ENCODE measurements around the gene LIN28B. TPM values are rescaled to one million over a fixed set of nuclear protein-coding genes. Genes with fewer than 3 reads are reported as not detected.
"Not testable (repeated sequence)": the region's sequence is repeated elsewhere in the genome, so short reads cannot be mapped to it uniquely, and the experiment has no call there.

LIN28B gene
- total RNA-seq, 2 experiments from 2014 or later = not detected

GRCh38 chr6:105005451-105005850 is 48.5 kb downstream of the LIN28B start:
- no peak overlapping the region for H3K27ac Mint-ChIP-seq
- peaks cover 10% of the 10 kb centered on the region for H3K27me3 Mint-ChIP-seq
- DNase-seq (no peak), ATAC-seq (no peak)
- CTCF ChIA-PET = no interaction called here
- H3K4me1 Mint-ChIP-seq = no peaks in the 10 kb centered on the region
- no peaks in the 10 kb centered on the region for H3K36me3 Mint-ChIP-seq
- no peak overlapping the region for H3K4me3 Mint-ChIP-seq
- H3K9me3 Mint-ChIP-seq (ENCODE audit: low read depth) = no peaks in the 10 kb centered on the region

GRCh38 chr6:105013459-105013858 is 56.6 kb downstream of the LIN28B start:
- ATAC-seq; CTCF ChIA-PET; H3K27ac Mint-ChIP-seq; H3K9me3 Mint-ChIP-seq (ENCODE audit: low read depth); H3K4me1 Mint-ChIP-seq; DNase-seq; H3K4me3 Mint-ChIP-seq; H3K36me3 Mint-ChIP-seq: not testable (repeated sequence)
- peaks cover 13% of the 10 kb centered on the region for H3K27me3 Mint-ChIP-seq

GRCh38 chr6:105014448-105014847 is 57.5 kb downstream of the LIN28B start:
- H3K4me1 Mint-ChIP-seq = no peaks in the 10 kb centered on the region
- ATAC-seq (no peak), DNase-seq (no peak)
- no peak overlapping the region for H3K27ac Mint-ChIP-seq
- CTCF ChIA-PET = no interaction called here
- no peaks in the 10 kb centered on the region for H3K9me3 Mint-ChIP-seq (ENCODE audit: low read depth)
- H3K36me3 Mint-ChIP-seq = no peaks in the 10 kb centered on the region
- H3K4me3 Mint-ChIP-seq = no peak overlapping the region
- peaks cover 13% of the 10 kb centered on the region for H3K27me3 Mint-ChIP-seq

- ATAC-seq (no peak), DNase-seq (no peak)
- Mint-ChIP-seq H3K27me3 (peaks cover 15% of the 10 kb centered on the region), H3K36me3 (no peaks in the 10 kb centered on the region), H3K4me1 (no peaks in the 10 kb centered on the region), H3K9me3 (ENCODE audit: low read depth) (no peaks in the 10 kb centered on the region), H3K4me3 (no peak overlapping the region), H3K27ac (no peak overlapping the region)
- CTCF ChIA-PET = no interaction called here
Observed at GRCh38 chr6:105014954-105015353, 58.0 kb downstream of the LIN28B start.

- Mint-ChIP-seq H3K27ac (no peak overlapping the region), H3K4me3 (no peak overlapping the region), H3K36me3 (no peaks in the 10 kb centered on the region), H3K27me3 (peaks cover 15% of the 10 kb centered on the region), H3K9me3 (ENCODE audit: low read depth) (no peaks in the 10 kb centered on the region), H3K4me1 (no peaks in the 10 kb centered on the region)
- ATAC-seq (no peak), DNase-seq (no peak)
- CTCF ChIA-PET = no interaction called here
Observed at GRCh38 chr6:105015482-105015881, 58.6 kb downstream of the LIN28B start.

- CTCF ChIA-PET = interaction anchor here (1.4 kb wide), 1 partner anchor 8 kb away, joined by 4 read pairs; no protein-coding TSS in a partner anchor
- no peak overlapping the region for H3K27ac Mint-ChIP-seq
- H3K36me3 Mint-ChIP-seq = no peaks in the 10 kb centered on the region
Observed at GRCh38 chr6:105019285-105019684, 62.4 kb downstream of the LIN28B start.

GRCh38 chr6:105021399-105021798 is 64.5 kb downstream of the LIN28B start:
- H3K27me3 Mint-ChIP-seq = peaks cover 15% of the 10 kb centered on the region
- ATAC-seq = no peak
- CTCF ChIA-PET = no interaction called here
- no peak overlapping the region for H3K27ac Mint-ChIP-seq
- no peaks in the 10 kb centered on the region for H3K36me3 Mint-ChIP-seq
- no peaks in the 10 kb centered on the region for H3K9me3 Mint-ChIP-seq (ENCODE audit: low read depth)
- no peaks in the 10 kb centered on the region for H3K4me1 Mint-ChIP-seq
- H3K4me3 Mint-ChIP-seq = no peak overlapping the region
- DNase-seq = no peak

More at GRCh38 chr6:105019285-105019684, 62.4 kb downstream of the LIN28B start:
- ATAC-seq = no peak
- peaks cover 13% of the 10 kb centered on the region for H3K27me3 Mint-ChIP-seq
- H3K4me3 Mint-ChIP-seq = no peak overlapping the region
- no peak for DNase-seq
- H3K9me3 Mint-ChIP-seq (ENCODE audit: low read depth) = no peaks in the 10 kb centered on the region
- H3K4me1 Mint-ChIP-seq = no peaks in the 10 kb centered on the region

- no peak overlapping the region for H3K27ac Mint-ChIP-seq
- H3K4me1 Mint-ChIP-seq = no peaks in the 10 kb centered on the region
- peaks cover 10% of the 10 kb centered on the region for H3K27me3 Mint-ChIP-seq
- CTCF ChIA-PET = no interaction called here
- H3K9me3 Mint-ChIP-seq (ENCODE audit: low read depth) = no peaks in the 10 kb centered on the region
- DNase-seq = no peak
- no peak overlapping the region for H3K4me3 Mint-ChIP-seq
- no peaks in the 10 kb centered on the region for H3K36me3 Mint-ChIP-seq
- no peak for ATAC-seq
Observed at GRCh38 chr6:105022416-105022815, 65.5 kb downstream of the LIN28B start.

- H3K4me1 Mint-ChIP-seq = no peaks in the 10 kb centered on the region
- DNase-seq (no peak), ATAC-seq (no peak)
- no peak overlapping the region for H3K4me3 Mint-ChIP-seq
- peaks cover 5% of the 10 kb centered on the region for H3K27me3 Mint-ChIP-seq
- no peaks in the 10 kb centered on the region for H3K9me3 Mint-ChIP-seq (ENCODE audit: low read depth)
- no peaks in the 10 kb centered on the region for H3K36me3 Mint-ChIP-seq
- CTCF ChIA-PET = no interaction called here
- H3K27ac Mint-ChIP-seq = no peak overlapping the region
Observed at GRCh38 chr6:105024803-105025202, 67.9 kb downstream of the LIN28B start.

GRCh38 chr6:105028898-105029297 is 72.0 kb downstream of the LIN28B start:
- no peak for DNase-seq
- no peak overlapping the region for H3K4me3 Mint-ChIP-seq
- no peaks in the 10 kb centered on the region for H3K9me3 Mint-ChIP-seq (ENCODE audit: low read depth)
- CTCF ChIA-PET = no interaction called here
- H3K4me1 Mint-ChIP-seq = no peaks in the 10 kb centered on the region
- peaks cover 10% of the 10 kb centered on the region for H3K27me3 Mint-ChIP-seq
- no peak overlapping the region for H3K27ac Mint-ChIP-seq
- ATAC-seq = no peak
- no peaks in the 10 kb centered on the region for H3K36me3 Mint-ChIP-seq

- Mint-ChIP-seq H3K4me1 (no peaks in the 10 kb centered on the region), H3K9me3 (ENCODE audit: low read depth) (no peaks in the 10 kb centered on the region), H3K4me3 (no peak overlapping the region), H3K36me3 (no peaks in the 10 kb centered on the region), H3K27ac (no peak overlapping the region), H3K27me3 (peaks cover 17% of the 10 kb centered on the region)
- CTCF ChIA-PET = no interaction called here
- ATAC-seq (no peak), DNase-seq (no peak)
Observed at GRCh38 chr6:105029581-105029980, 72.7 kb downstream of the LIN28B start.

GRCh38 chr6:105034470-105034869 is 77.6 kb downstream of the LIN28B start:
- no peaks in the 10 kb centered on the region for H3K4me1 Mint-ChIP-seq
- no peak overlapping the region for H3K27ac Mint-ChIP-seq
- no peak for ATAC-seq
- no peak for DNase-seq
- H3K27me3 Mint-ChIP-seq = peaks cover 30% of the 10 kb centered on the region
- CTCF ChIA-PET = interaction anchor here (0.9 kb wide), 1 partner anchor 14 kb away, joined by 3 read pairs; no protein-coding TSS in a partner anchor
- no peaks in the 10 kb centered on the region for H3K36me3 Mint-ChIP-seq
- H3K4me3 Mint-ChIP-seq = no peak overlapping the region
- no peaks in the 10 kb centered on the region for H3K9me3 Mint-ChIP-seq (ENCODE audit: low read depth)

GRCh38 chr6:105035299-105035698 is 78.4 kb downstream of the LIN28B start:
- Mint-ChIP-seq H3K9me3 (ENCODE audit: low read depth) (no peaks in the 10 kb centered on the region), H3K27ac (no peak overlapping the region), H3K4me3 (no peak overlapping the region), H3K4me1 (no peaks in the 10 kb centered on the region), H3K27me3 (peaks cover 28% of the 10 kb centered on the region), H3K36me3 (no peaks in the 10 kb centered on the region)
- ATAC-seq (no peak), DNase-seq (no peak)
- CTCF ChIA-PET = no interaction called here

- DNase-seq = no peak
- CTCF ChIA-PET = no interaction called here
- Mint-ChIP-seq H3K4me1 (no peaks in the 10 kb centered on the region), H3K4me3 (no peak overlapping the region), H3K9me3 (ENCODE audit: low read depth) (no peaks in the 10 kb centered on the region), H3K27ac (no peak overlapping the region), H3K27me3 (peaks cover 28% of the 10 kb centered on the region), H3K36me3 (no peaks in the 10 kb centered on the region)
- ATAC-seq = no peak
Observed at GRCh38 chr6:105036351-105036750, 79.4 kb downstream of the LIN28B start.

GRCh38 chr6:105038259-105038658 is 81.4 kb downstream of the LIN28B start:
- ATAC-seq = no peak
- no peaks in the 10 kb centered on the region for H3K4me1 Mint-ChIP-seq
- CTCF ChIA-PET = interaction anchor here (1.2 kb wide), 1 partner anchor 39 kb away, joined by 3 read pairs; no protein-coding TSS in a partner anchor
- H3K27ac Mint-ChIP-seq = no peak overlapping the region
- no peaks in the 10 kb centered on the region for H3K36me3 Mint-ChIP-seq
- no peak overlapping the region for H3K4me3 Mint-ChIP-seq
- DNase-seq = no peak
- H3K27me3 Mint-ChIP-seq = peaks cover 38% of the 10 kb centered on the region
- H3K9me3 Mint-ChIP-seq (ENCODE audit: low read depth) = no peaks in the 10 kb centered on the region

Measured in activated CD8-positive, alpha-beta memory T cell treated with anti-CD3 and anti-CD28 coated beads, Interleukin-2, amount 10 ng/mL, durations not matched to agents 7 days and 5 days (primary cell).